HG02588 (cell line): ENCODE results near the gene JMJD4.

ENCODE experiments used
- ATAC-seq: cut with Tn5 transposase; IDR thresholded peaks from one replicate; pipeline ENCODE4 v1.9.1; 2021; ENCODE audit warnings: mild to moderate bottlenecking, moderate library complexity; ENCODE audit not compliant: unreplicated experiment

JMJD4 gene

DNA sequence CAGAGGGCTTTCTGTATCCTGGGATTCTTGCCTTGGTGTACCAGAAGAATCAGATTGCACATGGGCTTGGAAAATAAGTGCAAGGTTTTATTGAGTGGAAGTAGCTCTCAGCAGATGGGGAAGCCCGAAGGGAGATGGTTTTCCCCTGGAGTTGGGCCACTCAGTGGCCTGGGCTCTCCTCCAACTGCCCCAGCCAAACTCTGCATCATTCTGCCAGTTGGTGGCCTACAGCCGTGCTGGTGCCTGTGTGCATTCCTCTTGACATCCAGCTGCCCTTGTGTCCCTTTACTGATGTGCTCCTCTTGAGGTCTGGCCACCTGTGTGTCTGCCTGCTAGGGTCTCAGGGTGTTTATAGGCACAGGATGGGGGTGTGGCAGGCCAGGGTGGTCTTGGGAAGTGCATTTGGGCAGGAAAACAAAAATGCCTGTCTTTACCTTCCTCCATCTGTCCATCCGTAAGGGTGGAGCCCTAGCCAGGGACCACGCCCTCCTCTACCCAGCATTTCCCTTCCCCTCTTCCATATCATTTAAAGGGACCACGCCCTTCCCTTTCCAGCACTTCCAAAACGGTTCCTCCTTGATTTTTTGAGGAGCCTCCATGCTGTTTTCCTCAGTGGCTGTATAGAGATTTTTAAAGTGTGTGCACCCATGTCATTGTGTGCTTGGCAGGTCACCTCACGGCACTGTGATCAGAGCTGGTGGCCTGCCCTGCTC is 19.1 kb upstream of the JMJD4 start:
- ATAC-seq = no peak

DNA sequence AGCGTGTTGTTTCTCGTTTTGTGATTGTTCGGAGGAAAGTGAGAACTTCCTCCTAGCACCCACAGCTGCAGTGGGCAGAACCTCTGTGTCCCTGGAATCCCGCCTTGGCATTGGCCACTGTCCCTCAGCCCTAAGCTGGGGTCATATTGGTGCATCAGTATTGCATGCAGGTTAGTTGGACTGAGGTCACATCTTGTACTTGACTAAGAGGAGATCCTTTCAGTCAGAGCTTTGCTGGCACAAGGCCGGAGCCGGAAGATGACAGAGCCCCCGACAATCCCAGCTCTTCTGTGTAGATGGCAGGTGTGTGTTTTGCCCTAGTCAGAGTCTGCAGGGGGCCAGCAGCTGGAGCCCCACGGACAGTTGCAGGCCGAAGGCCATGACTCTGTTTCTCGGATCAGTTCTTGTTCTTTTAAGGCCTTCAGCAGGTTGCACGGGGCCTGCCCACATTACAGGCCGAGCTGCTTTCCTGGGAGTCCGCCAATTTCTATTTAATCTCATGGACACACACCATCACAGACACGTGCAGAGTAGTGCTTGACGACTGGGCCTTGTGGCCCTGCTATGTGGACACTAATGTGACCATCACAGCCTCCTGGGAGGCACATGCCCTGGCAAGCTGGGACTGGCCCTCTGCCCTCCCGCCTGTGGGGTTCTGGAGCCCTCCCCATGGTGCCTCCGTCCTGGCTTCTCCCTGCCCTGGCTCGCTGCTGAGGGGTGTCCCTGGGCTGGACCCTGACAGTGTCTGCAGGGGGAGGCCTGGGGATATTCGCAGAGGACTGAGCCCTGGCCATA is 15.0 kb upstream of the JMJD4 start:
- no peak for ATAC-seq

DNA sequence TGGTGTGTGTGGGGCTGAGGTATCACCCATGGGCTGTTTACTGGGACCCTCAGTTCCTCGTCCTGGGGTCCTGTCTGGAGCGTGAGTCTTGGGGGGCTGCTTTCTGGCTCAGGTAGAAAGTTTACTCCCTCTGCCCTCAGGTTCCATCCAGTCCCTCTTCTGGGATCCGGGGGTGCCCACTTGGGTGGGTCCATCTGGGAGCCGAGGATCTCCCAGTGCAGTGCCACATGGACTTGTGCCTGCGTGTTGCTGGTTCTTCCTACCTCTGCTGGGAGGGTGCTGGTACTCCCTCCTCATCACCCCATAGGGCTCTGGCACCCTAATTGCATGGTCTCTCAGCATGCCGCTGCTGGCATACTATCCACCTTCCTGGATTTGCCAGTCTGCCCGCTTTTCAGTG is 14.1 kb upstream of the JMJD4 start:
- no peak for ATAC-seq

DNA sequence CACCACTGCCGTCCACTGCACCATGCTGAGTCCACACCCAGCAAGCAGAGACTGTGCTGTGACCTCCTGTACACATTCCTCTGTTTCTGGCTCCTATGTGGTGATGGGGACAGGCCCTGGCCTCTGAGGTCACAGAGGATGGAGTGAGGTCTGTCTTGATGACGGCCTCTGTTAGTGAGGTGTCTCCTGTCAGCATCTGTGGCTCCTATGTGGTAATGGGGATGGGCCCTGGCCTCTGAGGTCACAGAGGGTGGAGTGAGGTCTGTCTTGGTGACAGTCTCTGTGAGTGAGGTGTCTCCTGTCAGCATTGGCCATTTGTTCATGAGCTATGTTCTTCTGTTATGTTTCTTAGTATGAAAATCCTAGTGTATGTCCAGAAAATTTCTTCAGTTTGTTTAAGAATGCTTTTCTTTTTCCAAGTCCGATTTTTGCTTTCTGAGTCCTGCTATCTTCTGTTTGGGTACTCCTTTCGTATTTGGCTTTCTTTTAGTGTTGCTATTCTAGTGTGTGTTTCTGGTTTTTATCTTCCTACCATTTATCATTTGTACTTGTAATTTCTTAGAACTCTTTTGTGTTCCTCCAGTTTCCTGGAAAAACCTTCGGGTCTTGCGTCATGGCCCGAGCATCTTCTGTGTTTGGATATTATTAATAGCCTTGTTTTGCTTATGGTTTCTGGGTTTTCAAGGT is 13.5 kb upstream of the JMJD4 start:
- ATAC-seq = no peak

DNA sequence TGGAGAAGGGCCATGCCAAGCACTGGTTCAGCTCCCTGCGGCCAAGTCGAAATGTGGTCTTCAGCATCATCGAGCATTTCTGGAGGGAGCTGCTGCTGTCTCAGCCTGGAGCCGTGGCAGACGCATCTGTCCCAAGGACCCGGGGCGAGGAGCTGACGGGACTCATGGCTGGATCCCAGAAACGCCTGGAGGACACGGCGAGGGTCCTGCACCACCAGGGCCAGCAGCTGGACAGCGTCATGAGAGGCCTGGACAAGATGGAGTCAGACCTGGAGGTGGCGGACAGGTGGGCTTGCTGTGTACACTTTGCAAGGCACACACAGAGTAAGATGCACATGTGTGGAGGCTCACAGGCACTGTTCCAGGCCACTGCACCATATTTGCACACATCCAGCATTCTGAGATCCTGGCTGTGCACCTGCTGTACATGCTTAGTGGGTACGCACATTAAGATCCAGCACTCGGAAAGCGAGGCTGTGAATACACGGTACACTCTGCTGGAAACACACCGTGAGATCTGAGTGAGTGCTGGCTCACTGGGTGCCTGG is 12.9 kb upstream of the JMJD4 start:
- ATAC-seq = no peak

DNA sequence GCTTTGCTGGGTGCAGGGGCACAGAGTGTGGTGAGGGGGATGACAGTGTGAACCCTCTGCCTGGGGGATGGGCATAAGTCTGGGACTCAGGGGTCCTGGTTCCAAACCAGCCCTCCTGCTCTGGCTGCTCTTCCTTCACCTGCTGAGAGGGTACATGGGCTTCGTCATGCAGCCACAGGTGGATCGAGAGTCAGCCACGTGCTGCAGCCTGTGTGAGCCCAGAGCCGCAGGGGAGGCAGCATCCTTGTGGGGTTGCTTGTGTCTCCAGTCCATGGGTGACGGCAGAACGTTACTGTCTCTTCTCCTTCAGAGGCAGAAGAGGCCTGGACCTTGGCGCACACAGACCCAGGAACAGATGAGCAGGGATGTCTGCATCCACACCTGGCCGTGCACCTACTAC is 12.3 kb upstream of the JMJD4 start:
- no peak for ATAC-seq

DNA sequence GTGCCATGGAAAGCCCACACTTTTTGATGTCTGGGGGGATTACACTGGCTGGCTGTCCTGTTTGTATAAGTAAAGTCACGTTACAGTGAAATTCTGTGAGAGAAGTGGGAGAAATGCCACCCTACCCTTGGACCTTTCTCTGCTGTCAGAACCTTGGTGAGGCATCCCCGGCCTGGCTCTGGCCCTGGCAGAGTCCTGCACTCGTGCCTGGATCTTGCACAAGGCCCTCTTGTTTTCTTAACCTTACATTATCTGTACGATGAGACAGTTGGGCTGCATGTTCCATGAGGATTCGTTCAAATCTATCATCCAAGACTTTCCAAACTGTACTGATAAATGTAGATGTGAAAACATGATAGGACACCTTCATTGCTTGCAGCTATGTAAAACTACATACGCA is 11.6 kb upstream of the JMJD4 start:
- ATAC-seq = no peak

DNA sequence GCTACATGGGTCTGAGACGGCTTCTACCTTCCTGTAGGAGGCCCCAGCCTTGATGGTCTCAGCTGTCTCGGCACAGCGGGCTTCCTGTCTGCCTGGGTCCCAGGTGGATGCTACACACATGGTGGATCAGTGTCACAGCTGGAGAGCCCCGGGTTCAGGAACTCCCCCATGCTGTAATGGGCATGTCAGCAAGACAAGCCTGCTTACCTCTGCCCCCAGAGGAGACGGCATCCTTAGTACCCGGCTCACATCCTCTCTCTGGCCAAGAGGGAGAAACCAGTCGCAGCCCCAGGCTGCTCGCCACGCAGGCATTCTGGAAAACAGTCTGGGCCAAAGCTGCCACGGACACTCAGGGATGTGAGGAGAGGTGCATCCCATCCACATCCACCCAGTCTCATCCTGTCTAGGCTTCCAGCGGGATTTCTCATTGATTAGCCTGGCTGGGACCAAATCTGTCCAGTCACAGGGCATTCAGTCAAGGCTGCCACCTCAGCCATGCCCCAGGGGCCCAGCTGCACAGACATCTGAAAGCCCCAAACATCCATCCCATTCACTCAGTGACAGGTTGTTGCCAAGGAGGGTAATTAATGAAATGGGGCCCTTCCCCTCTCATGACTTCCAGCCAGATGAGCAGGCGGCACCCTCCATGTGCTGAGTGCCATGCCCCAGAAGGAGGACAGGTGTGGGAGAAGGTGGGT is 10.6 kb upstream of the JMJD4 start:
- ATAC-seq = no peak

DNA sequence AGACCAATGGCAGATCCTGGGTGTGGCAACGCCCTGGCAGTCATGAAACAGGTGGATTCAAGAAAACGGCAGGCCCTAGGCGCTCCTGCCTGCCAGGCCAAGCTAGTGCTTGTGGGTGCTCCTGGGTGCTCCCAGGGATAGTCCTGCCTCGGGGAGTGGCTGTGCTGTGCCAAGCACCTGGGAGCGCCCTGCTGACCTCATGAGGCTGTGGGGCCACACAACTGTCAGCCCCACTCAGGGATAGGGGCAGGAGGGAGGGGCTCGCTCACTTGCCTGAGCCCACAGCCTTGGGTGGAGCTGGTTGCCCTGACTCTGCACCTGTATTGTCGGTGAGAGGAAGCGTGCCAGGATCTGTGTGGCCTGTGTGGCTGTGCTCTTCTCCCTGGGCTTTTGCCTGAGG is 9.6 kb upstream of the JMJD4 start:
- ATAC-seq = no peak

DNA sequence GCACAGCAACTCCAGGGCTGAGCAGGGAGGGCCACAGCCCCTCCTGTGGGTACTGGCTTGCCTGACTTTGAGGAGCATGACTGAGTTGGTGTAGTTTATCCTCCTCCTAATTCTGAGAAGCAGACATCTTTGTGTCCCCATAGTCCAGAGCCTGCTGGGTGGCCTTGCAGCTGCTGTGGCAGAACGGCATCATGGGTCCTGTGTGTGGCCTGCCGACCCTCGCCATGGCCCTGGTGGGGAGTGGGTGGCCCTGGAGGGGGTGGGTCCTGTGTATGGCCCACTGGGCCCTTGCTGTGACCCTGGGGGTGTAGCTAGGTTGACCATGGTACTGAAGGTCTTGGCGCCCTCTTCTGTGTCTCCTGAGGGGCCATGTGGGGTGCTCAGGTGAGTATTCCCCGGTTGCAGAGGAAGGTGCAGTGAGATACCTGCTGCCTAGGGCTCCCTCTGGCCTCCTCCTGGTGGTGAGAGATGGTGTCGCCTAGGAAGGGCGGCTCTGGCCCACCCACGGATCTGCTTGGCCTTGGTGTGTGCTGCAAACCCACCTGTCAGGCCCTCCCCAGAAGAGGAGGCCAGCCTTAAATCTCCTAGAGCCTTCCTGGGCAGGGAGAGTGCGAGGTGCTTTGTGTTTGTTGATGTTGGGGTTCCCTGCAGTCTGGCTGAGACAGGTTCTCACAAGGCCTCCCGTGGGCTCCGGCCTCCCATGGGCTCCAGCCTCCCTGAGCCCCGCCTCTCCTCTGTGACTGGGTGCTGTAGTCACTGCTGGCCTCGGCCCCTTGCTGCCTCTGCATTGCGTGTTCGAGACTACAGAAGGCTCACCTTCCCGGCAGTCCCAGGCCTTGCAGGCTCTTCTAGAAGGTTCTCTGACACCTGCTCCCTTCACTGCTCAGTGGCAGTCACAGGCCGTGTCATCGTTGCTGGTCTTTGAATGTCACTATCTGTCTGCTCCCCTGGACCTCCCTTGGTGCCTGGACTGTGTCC is 7.9 kb upstream of the JMJD4 start:
- no peak for ATAC-seq

DNA sequence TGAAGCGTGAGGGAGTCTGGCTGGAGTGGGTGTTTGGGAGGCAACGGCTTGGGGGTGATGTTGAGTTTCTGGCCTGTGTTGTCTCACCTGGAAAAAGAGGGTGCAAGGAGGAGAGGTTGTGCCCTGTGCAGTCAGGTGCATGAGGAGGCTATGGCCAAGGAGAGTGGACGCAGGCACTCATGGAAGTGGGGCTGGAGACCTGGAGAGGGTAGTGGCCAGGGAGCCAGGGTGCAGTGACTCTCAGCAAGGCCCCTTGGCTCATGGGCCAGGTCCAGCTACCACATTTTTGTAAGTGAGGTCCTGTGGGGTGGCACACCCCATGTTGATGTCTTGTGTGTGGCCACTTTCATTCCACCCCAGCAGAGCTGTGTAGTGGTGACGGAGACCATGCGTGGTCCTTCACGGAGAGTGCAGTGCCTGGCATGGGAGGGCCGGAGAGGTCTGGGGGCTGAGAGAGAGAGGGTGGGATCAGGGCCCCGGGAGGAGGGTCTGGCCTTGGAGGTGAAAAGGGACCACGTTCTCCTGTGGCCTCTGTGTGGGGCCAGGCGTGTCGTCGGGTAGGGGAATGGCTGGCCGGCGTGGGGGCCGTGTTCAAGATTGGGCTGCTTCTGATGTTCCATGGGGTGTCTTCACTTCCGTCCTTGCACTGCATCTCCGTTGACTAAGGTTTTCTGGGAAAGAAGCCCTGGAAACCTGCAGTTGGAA is 6.2 kb upstream of the JMJD4 start:
- no peak for ATAC-seq

DNA sequence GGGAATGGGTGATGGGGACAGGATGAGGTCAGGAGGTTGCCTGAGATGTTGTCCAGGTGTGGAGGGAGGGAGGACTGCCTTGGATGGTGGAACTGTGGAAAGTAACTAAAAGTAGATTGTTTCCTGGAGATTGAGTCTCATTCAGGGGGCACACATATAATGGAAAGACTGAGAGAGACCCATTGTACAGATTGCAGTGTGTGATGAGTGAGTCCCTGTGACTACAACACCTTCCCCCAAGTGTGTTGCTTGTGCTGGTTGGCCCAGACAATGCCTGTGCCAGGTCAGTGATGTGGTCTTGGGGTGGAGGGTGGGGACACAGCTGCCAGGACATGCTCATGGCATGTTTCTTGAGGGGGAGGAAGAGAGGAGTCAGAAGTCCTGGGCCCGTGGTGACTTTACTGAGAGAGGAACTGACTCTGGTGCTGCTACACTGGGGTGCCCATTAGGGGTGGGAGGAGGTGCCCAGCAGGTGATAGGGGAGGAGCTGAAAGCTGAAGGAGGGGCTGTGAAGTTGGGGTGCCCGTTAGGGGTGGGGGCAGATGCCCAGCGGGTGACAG is 5.4 kb upstream of the JMJD4 start:
- no peak for ATAC-seq

DNA sequence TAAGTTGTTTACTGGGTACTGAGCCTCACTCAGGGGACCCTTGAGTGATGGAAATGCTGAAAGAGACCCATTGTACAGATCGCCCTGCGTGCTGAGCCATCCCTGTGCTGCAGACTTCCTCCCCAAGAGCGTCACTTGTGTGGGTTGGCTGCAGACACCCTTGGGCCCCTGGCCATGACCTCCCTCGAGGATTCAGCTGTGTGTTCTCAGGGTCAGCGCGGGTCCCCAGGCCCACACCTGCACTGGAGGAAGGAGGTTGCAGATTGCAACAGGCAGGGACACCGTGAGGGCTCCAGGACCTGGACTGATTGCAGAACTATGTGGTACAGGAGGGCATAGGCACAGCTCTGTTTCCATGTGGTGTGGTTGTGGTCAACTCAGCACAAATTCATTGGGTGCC is 4.5 kb upstream of the JMJD4 start:
- no peak for ATAC-seq

DNA sequence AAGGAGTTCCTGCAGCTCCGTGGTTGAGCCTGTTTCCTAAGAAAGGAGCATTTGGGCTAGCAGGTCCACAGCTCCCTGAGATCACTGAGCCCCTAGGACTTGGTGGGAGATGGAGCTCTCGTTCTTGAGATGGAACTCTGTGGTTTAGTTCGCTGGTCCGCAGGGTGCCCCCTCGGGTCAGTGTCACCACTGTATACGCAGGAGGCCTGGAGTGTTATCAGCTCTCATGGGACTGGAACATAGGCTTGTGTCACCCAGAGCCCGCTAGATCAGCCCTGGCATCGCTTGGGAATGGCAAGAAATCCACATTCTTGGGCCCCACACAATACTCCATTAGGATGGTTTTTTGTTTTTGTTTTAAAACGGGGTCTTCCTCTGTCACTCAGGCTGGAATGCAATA is 3.7 kb upstream of the JMJD4 start:
- ATAC-seq = no peak

DNA sequence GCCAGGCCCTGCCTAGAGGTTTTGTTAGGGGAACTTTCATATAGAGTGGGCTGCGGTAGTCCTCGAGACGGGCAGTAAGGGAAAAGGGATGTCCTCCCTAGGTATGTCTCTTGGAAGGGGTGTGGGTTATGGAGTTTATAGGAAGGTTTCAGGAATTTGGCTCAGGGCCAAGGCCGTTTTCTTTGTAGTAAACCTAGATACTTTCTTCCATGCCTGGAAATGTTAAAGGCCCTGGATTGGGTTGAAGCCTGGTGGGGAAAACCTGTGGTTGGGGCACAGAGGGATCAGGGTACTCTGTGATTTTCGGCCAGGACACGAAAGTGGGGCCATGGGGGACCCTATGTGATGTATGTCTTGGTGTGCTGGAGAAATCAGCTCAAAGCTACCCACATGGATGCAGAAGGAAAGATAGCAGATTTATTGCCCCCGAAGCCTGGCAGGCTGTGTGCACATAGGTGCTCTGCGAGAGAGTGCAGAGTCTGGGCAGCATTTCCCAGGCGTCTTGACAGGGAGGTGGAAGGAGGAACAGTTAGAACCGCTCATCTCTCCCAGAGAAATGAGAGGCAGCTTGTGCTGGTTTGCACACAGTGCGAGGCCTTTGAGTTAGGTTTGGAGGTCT is 1.8 kb upstream of the JMJD4 start:
- ATAC-seq = no peak

DNA sequence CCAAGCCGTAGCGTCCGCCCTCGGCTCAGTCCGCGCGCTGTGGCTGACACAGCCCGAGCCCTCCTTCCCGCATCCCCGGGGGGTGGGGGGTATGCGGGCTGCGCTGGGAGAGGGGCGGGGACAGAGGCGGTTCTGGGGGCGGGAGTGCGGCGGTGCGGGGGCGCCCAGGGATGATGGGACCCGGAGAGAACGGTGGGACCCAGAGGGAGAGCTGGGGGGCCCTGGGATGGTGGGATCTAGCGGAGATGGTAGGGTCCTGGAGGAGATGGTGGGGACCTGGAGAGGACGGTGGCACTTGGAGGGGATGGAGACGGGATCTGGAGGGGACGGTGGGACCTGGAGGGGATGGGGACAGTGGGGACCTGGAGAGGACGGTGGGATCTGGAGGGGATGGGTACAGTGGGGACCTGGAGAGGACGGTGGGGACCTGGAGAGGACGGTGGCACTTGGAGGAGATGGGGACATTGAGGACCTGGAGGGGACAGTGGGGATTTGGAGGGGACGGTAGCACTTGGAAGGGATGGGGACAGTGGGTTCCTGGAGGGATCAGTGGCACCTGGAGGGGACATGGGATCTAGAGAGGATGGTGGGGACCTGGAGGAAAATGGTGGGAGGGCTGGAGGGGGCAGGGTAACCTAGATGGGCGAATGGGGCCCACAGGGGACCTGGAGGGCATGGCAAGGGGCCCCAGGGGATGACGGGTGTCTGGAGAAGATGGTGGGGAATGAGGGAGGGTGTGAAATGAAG is 610 bp upstream of the JMJD4 start:
- no peak for ATAC-seq

DNA sequence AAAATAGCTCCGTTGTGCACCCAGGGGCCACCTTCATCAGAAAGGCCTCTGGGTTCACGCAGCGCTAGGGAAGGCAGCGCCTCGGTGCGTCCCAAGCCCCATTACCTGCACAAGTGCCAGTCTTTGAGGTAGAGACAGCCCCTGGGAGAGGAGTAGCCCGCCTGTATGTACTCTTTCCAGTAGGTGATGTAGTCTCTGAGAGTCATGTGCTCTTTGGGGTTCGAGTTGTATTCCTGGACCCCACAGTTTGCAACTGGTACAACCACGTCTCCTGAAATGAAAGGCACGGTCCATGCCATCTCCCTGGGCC is 601 bp downstream of the JMJD4 start:
- no peak for ATAC-seq
